HG03095 (cell line): ENCODE measurements around the gene GIPR.
"Not testable (repeated sequence)": the region's sequence is repeated elsewhere in the genome, so short reads cannot be mapped to it uniquely, and the experiment has no call there.

Experiments
- ATAC-seq: cut with Tn5 transposase; IDR thresholded peaks from one replicate; pipeline ENCODE4 v1.9.1; 2021; ENCODE audit warnings: moderate library complexity; ENCODE audit not compliant: unreplicated experiment

The GIPR gene

GRCh38 chr19:45728683-45729082 lies 60.7 kb downstream of the GIPR start:
- ATAC-seq = not testable (repeated sequence)

GRCh38 chr19:45729800-45730290 lies 61.8 kb downstream of the GIPR start:
- ATAC-seq = no peak

- ATAC-seq = peak; percentile 89
These were observed 62.6 kb downstream of the GIPR start, which contains the start of gene FBXO46 for GRCh38 chr19:45730368-45731288. FBXO46 (minus strand) TSS chr19:45730896; CDS start chr19:45713495, 17,401 bp downstream.
